ENCODE data around the gene HP1BP3.
"Not testable (repeated sequence)": the region's sequence is repeated elsewhere in the genome, so short reads cannot be mapped to it uniquely, and the experiment has no call there.

Gene HP1BP3

GRCh38 chr1:20790785-20791184 is 3.7 kb upstream of the HP1BP3 start:
- DNase-seq (ENCODE audit: low read depth in 1 of 2, low spot score in 1 of 2), result no peak
- Histone ChIP-seq H3K27ac (replicated peaks) (no peak overlapping the region), H3K4me3 (replicated peaks; ENCODE audit: insufficient read depth, low read length) (no peak overlapping the region), H3K27me3 (ENCODE audit: insufficient read depth, poor library complexity, severe bottlenecking) (no peaks in the 10 kb centered on the region)
- TF ChIP-seq GABPA (IDR thresholded peaks at IDR 0.05; ENCODE audit: low read depth) (no peak), REST (IDR thresholded peaks at IDR 0.05; ENCODE audit: insufficient replicate concordance, low read depth) (no peak), CTCF (IDR thresholded peaks at IDR 0.05; ENCODE audit: insufficient read depth, low read length) (no peak), SPI1 (IDR thresholded peaks at IDR 0.05; ENCODE audit: borderline replicate concordance, low read depth) (no peak)

- not testable (repeated sequence) for H3K27me3 ChIP-seq (ENCODE audit: insufficient read depth, poor library complexity, severe bottlenecking); DNase-seq (ENCODE audit: low read depth in 1 of 2, low spot score in 1 of 2); H3K4me3 ChIP-seq (replicated peaks; ENCODE audit: insufficient read depth, low read length); H3K27ac ChIP-seq (replicated peaks)
These were observed 2.5 kb upstream of the HP1BP3 start for GRCh38 chr1:20789598-20789997.

GRCh38 chr1:20787840-20788795 is 1.0 kb upstream of the HP1BP3 start:
- peak overlapping the region; percentile 39 for H3K4me3 ChIP-seq (replicated peaks; ENCODE audit: insufficient read depth, low read length)
- H3K27me3 ChIP-seq (ENCODE audit: insufficient read depth, poor library complexity, severe bottlenecking), result no peaks in the 10 kb centered on the region
- peak overlapping the region; percentile 87 for H3K27ac ChIP-seq (replicated peaks)
- TF ChIP-seq GABPA (IDR thresholded peaks at IDR 0.05; ENCODE audit: low read depth) (no peak), POLR2AphosphoS5 (IDR thresholded peaks at IDR 0.05; ENCODE audit: low read depth) (no peak), CTCF (IDR thresholded peaks at IDR 0.05; ENCODE audit: insufficient read depth, low read length) (no peak), SPI1 (IDR thresholded peaks at IDR 0.05; ENCODE audit: borderline replicate concordance, low read depth) (no peak), REST (IDR thresholded peaks at IDR 0.05; ENCODE audit: insufficient replicate concordance, low read depth) (no peak)
- peak in 1 of 2 experiments; percentile 26 for DNase-seq (ENCODE audit: low read depth in 1 of 2, low spot score in 1 of 2)

- TF ChIP-seq CTCF (IDR thresholded peaks at IDR 0.05; ENCODE audit: insufficient read depth, low read length) (no peak), POLR2AphosphoS5 (IDR thresholded peaks at IDR 0.05; ENCODE audit: low read depth) (peak; percentile 73; the same call in 1 of the 2 replicates), SPI1 (IDR thresholded peaks at IDR 0.05; ENCODE audit: borderline replicate concordance, low read depth) (no peak)
- peak; percentile 74 to 94 for DNase-seq (ENCODE audit: low read depth in 1 of 2, low spot score in 1 of 2)
- Histone ChIP-seq H3K4me3 (replicated peaks; ENCODE audit: insufficient read depth, low read length) (peak overlapping the region; percentile 93), H3K27me3 (ENCODE audit: insufficient read depth, poor library complexity, severe bottlenecking) (no peaks in the 10 kb centered on the region), H3K27ac (replicated peaks) (peak overlapping the region; percentile 87)
These were observed 666 bp downstream of the HP1BP3 start for GRCh38 chr1:20786253-20787028.

Measured in HL-60 (cell line).